ENCODE data around the gene NPHP4.

NPHP4 gene

GRCh38 chr1:5988596-5989285 lies 3.5 kb downstream of the NPHP4 start:
- no peak for DNase-seq

GRCh38 chr1:5986018-5986417 lies 6.2 kb downstream of the NPHP4 start:
- DNase-seq: no peak

GRCh38 chr1:5985250-5985649 lies 7.0 kb downstream of the NPHP4 start:
- no peak for DNase-seq

- peak; percentile 54 for DNase-seq
These were observed 8.7 kb downstream of the NPHP4 start for GRCh38 chr1:5983361-5984103.

DNA sequence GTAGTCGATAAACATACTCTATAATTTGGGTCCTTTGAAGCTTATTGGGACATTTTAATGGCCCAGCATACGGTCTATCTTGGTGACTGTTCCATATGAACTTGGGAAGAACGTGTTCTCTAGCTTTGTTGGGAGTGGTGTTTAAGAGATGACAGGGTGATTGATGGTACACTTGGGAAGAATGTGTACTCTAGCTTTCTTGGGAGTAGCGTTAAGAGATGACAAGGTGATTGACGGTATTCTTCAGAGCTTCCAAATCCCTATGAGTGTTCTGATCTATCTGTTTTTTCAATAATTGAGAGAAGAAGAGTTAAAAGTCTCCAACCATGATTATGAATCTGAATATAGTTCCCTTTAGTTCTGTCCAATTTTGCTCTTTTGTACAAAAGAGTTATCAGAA lies 9.4 kb downstream of the NPHP4 start:
- DNase-seq: peak; percentile 35

- no peak for DNase-seq
These were observed 9.9 kb downstream of the NPHP4 start for GRCh38 chr1:5982276-5982675.

DNA sequence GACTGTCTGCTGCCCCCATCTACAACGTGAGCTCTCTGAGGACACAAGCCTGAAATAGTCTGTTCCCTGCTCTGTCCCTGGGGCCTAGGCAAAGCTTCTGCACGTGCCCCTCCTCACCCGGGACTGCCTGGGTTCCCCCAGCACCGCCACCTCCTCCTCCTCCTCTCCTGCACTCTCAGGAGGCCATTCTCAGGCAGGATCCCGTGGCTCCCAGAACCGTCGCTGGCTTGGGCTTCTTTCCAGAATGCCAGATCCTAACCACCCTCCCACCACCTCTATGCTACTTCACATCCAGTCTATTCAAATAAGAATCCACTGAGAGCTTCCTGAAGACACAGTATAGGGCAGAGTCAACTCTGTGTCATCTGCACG lies 11.2 kb downstream of the NPHP4 start:
- DNase-seq: no peak

- peak; percentile 18 for DNase-seq
These were observed 11.8 kb downstream of the NPHP4 start for GRCh38 chr1:5980314-5981008.

- DNase-seq: no peak
These were observed 12.5 kb downstream of the NPHP4 start for GRCh38 chr1:5979536-5980313.

GRCh38 chr1:5978452-5978851 lies 13.8 kb downstream of the NPHP4 start:
- no peak for DNase-seq

DNA sequence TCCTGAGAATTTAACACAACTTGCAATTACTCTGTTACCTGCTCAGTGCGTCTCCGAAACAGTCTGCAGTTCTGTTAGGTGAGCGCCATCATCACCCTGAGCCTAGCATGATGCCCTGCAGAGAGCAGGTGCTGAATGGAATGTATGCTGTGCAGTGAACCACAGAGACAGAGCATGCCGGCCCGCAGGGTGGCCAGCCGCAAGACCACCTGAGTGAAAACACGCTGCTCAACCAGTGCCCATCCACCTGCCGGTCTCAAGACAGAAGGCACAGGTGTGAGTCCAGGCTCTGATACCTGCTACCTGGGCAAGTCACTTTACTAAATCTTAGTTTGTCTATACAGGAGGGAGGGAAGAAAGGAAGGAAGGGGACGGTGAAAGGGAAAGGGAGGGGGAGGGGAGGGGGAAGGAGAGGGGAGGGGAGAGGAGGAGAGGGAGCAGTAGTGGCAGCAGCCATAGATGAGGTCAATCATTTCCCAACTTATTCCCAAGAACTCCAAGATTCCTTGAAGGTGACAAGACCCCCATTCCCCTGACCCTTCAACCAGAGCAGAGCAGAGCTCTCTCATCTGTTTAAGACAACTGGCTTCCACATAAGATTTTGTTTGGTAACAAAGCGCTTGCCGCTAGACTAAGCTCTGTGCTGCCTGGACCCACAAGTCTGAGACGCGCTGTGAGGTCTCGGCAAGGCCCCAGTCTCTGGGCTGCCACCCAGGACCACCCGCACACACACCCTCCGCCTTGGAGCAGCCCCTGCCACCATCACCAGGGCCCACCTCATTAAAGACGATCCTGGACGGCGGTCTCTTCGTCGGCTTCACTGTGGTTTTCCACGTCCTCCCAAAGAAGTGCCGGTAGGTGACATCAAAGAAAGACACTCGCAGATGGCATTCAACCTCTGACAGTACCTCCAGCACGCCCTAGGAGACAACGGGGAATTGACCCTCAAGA lies 14.5 kb downstream of the NPHP4 start:
- no peak for DNase-seq

GRCh38 chr1:5976726-5977493 lies 15.3 kb downstream of the NPHP4 start:
- DNase-seq: no peak

GRCh38 chr1:5976231-5976630 lies 16.0 kb downstream of the NPHP4 start:
- no peak for DNase-seq

- DNase-seq: no peak
These were observed 16.9 kb downstream of the NPHP4 start for GRCh38 chr1:5975133-5975880.

DNA sequence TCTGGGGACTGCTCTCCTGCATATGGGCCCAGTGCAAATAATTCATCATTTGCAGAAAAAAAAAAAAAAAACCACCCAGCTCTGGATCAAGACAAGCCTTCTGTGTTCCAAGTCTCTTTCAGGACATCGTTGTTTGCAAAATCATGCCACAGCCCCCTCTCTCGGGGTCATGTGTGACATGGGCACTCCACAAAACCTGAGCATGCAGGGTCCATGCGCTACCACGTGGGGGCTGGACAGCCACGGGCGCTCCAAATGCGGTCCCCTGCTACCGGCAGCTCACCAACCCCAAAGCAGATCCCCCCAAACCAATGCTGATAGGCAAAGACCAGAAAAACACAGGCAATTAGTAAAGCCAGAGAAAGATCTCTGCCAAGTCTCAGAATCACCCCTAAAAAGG lies 17.6 kb downstream of the NPHP4 start:
- DNase-seq: no peak

DNA sequence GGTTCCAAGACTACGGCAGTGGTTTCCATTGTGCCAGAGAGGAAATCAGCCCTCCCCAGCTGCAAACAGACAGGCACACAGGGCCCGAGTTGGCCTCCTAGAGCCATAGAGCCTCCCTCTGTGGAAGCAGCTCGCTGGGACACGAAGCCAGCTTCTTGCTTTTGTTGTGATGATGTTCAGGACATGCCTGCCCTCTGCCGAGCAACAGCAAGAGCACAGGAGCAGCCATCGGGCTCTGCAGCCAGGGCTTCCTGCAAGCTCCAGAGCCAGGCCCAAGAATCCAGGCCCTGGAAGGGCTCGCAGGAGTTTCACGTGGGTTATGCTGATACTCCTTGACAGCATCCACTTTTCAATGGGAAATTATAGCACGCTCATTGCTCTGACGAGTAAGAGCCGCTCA lies 18.5 kb downstream of the NPHP4 start:
- no peak for DNase-seq

- no peak for DNase-seq
These were observed 20.1 kb downstream of the NPHP4 start for GRCh38 chr1:5972198-5972520.

DNA sequence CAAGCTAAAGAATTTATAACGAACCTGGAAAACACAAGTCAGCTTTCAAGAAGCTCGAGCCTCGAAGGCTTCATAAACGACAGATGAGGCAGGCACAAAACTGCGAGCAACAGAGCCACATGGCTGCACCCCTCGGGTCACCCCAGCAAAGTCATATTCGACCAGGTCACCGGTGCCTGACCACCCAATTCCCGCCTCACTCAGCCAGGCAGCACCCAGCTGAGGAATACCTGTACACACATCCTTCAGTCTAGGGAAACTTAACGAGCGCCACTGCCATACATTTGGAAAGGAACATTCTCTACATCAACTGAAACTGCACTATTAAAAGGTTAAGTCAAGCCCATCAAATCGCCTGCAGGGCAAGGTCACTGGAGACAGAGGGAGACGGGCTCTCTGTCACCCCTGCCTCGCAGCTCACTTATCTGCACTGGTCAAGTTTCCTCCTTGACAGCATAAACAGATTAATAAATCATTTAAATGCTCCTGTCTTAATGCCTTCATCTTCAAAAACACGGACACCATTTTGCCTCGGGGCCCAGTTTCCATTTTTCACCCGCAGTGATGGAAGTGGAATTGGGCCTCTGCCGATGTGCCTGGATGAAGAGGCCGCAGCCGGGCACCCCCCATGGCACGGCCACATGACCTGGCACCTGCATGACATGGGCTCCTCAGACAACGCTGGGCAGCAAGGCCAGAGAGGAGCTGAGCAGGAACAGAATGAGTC lies 20.6 kb downstream of the NPHP4 start:
- DNase-seq: no peak

DNA sequence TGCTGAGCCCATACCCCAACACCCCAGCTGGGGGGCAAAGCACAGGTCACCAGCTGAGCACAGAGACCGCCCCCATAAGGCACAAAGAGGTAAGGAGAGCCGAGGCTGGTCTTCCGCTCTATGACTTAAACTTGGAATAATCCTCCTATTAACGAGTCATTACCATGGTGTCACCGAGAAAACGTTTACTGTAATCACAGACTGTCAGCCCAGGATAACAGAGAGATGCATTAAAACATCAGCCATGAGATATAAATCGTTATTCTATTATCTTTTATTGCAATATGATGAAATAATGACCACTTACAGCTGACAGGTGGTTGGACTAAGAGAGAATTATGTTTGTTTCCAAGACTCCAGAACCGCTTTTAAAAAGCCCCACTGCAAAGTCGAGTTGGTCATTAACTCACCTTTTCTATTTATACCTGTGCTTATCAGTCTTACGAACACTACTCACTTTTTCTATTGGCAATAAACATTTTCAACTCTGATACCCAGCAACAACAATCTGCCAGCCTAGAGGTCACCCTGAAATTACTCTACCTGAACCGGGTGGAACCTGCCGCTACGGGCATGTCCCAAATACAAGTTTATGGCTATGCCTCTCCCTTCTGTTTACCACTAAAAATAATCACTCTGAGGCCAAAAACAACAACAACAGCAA lies 21.5 kb downstream of the NPHP4 start:
- DNase-seq: no peak
